ENCODE data around the gene BABAM1.

DNA sequence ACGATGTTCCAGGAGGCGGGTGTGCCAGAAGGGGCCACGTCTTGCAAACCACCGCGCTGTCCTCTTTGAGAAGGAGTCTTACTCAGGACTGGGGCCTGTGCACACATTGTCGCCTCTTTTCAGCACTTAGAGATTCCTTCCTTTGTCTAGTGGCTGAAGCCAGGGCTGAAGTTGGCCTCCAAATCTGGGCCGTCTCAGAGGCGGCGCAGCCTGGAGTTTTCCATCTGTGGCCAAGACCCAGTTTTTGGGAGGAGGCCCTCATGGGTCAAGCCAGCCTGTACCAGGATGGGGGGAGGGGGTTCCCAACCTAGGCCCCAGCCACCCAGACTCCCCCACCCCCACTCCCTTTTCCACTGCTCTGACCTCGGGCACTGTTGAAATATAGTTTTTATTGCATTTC, 55.6 kb downstream of the BABAM1 start:
- no peak for TF ChIP-seq EZH2 (IDR thresholded peaks at IDR 0.05; ENCODE audit: low read length)
- TF ChIP-seq, protein P1, sequence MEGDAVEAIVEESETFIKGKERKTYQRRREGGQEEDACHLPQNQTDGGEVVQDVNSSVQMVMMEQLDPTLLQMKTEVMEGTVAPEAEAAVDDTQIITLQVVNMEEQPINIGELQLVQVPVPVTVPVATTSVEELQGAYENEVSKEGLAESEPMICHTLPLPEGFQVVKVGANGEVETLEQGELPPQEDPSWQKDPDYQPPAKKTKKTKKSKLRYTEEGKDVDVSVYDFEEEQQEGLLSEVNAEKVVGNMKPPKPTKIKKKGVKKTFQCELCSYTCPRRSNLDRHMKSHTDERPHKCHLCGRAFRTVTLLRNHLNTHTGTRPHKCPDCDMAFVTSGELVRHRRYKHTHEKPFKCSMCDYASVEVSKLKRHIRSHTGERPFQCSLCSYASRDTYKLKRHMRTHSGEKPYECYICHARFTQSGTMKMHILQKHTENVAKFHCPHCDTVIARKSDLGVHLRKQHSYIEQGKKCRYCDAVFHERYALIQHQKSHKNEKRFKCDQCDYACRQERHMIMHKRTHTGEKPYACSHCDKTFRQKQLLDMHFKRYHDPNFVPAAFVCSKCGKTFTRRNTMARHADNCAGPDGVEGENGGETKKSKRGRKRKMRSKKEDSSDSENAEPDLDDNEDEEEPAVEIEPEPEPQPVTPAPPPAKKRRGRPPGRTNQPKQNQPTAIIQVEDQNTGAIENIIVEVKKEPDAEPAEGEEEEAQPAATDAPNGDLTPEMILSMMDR (optimal IDR thresholded peaks at IDR 0.05 in 1 of 3, IDR thresholded peaks at IDR 0.05 in 1 of 3, conservative IDR thresholded peaks at IDR 0.05 in 1 of 3; ENCODE audit: extremely low read depth in 1 of 3, insufficient read depth in 2 of 3, low read length in 3 of 3) = no peak

Data from keratinocyte (primary cell).